ENCODE data around the gene MSANTD2. TPM values are rescaled to one million over a fixed set of nuclear protein-coding genes. Genes with fewer than 3 reads are reported as not detected.

Gene MSANTD2
- total and polyA plus RNA-seq, 9 of the 15 experiments (the other 6 are each of a cell fraction or from before 2014, with no cell fraction given): 1.3 to 9.9 (median 5.3) TPM

GRCh38 chr11:124812876-124813275, 12.7 kb upstream of the MSANTD2 start:
- 0% methylated on average over 1 of the region's 1 CpG for WGBS (ENCODE audit: insufficient coverage, low coverage, missing lambda C conversion rate)
- POLR2A ChIA-PET: interaction anchor here (1.4 to 1.8 kb wide), 2 partner anchors 14 to 21 kb away, joined by 5 read pairs; no protein-coding TSS in a partner anchor

GRCh38 chr11:124811399-124812125, 11.4 kb upstream of the MSANTD2 start:
- no peak overlapping the region for H3K4me3 ChIP-seq
- intact Hi-C loops (cut with micrococcal nuclease) (no loop called here), in situ Hi-C loops (cut with MboI) (no loop called here)
- no peaks in the 10 kb centered on the region for H3K36me3 ChIP-seq (ENCODE audit: control insufficient read depth, insufficient read depth, low read length)
- H4K20me1 ChIP-seq (replicated peaks; ENCODE audit: control insufficient read depth, insufficient read depth, low read length): no peaks in the 10 kb centered on the region
- CTCF ChIA-PET (ENCODE audit: low intra/inter-chr PET ratio): no interaction called here
- H3K79me2 ChIP-seq (ENCODE audit: control insufficient read depth, insufficient read depth, low read length): no peaks in the 10 kb centered on the region
- H3K27ac ChIP-seq (ENCODE audit: extremely low read depth, low read depth, low read length): no peak overlapping the region
- WGBS (ENCODE audit: insufficient coverage, low coverage, missing lambda C conversion rate): 11% methylated on average over 10 of the region's 10 CpGs
- no peaks in the 10 kb centered on the region for H3K9me3 ChIP-seq (replicated peaks; ENCODE audit: control insufficient read depth, insufficient read depth, low read depth, low read length)
- H3K4me1 ChIP-seq (replicated peaks in 1 of 2; ENCODE audit: control insufficient read depth in 2 of 2, insufficient read depth in 2 of 2, low read length in 2 of 2): peaks cover 0 to 2% of the 10 kb centered on the region in 2 experiments; a peak in 3 of 5 replicates
- FAIRE-seq (no peak), ATAC-seq (no peak), DNase-seq (ENCODE audit: extremely low read depth in 1 of 4, low spot score in 3 of 4) (no peak)
- H3K9me1 ChIP-seq (ENCODE audit: control insufficient read depth, insufficient read depth, low read length): no peaks in the 10 kb centered on the region
- peaks cover 3 to 5% of the 10 kb centered on the region in 2 experiments for H3K27me3 ChIP-seq (ENCODE audit: control insufficient read depth in 2 of 2, insufficient read depth in 2 of 2, low read length in 2 of 2)
- BruUV-seq (replicated peaks): no TSS peak
- H2AFZ ChIP-seq (ENCODE audit: low read depth, low read length): peak overlapping the region; percentile 37
- no peak overlapping the region for H3K9ac ChIP-seq (ENCODE audit: insufficient read depth in 1 of 2, low read depth in 2 of 2, low read length in 2 of 2)
- POLR2A ChIA-PET: no interaction called here
- H3K4me2 ChIP-seq (ENCODE audit: insufficient read depth, low read length): no peak overlapping the region
- TF ChIP-seq TFE3 (CRISPR knock-in tag; IDR thresholded peaks at IDR 0.05) (peak; percentile 69), ESRRA (IDR thresholded peaks at IDR 0.05; ENCODE audit: borderline replicate concordance, low read depth) (no peak), RNF2 (IDR thresholded peaks at IDR 0.05) (no peak), TRIM25 (IDR thresholded peaks at IDR 0.05; ENCODE audit: borderline replicate concordance) (no peak)

More at GRCh38 chr11:124812876-124813275, 12.7 kb upstream of the MSANTD2 start:
- H4K20me1 ChIP-seq (replicated peaks; ENCODE audit: control insufficient read depth, insufficient read depth, low read length): no peaks in the 10 kb centered on the region
- ATAC-seq (no peak), DNase-seq (ENCODE audit: extremely low read depth in 1 of 4, low spot score in 3 of 4) (no peak), FAIRE-seq (no peak)
- peaks cover 10 to 15% of the 10 kb centered on the region in 2 experiments for H3K27me3 ChIP-seq (ENCODE audit: control insufficient read depth in 2 of 2, insufficient read depth in 2 of 2, low read length in 2 of 2)
- no TSS peak for BruUV-seq (replicated peaks)
- no peak overlapping the region for H3K27ac ChIP-seq (ENCODE audit: extremely low read depth, low read depth, low read length)
- H3K9ac ChIP-seq (ENCODE audit: insufficient read depth in 1 of 2, low read depth in 2 of 2, low read length in 2 of 2): no peak overlapping the region
- H3K9me3 ChIP-seq (replicated peaks; ENCODE audit: control insufficient read depth, insufficient read depth, low read depth, low read length): no peaks in the 10 kb centered on the region
- no peaks in the 10 kb centered on the region for H3K36me3 ChIP-seq (ENCODE audit: control insufficient read depth, insufficient read depth, low read length)
- no peak overlapping the region for H2AFZ ChIP-seq (ENCODE audit: low read depth, low read length)
- H3K4me2 ChIP-seq (ENCODE audit: insufficient read depth, low read length): no peak overlapping the region
- no peaks in the 10 kb centered on the region for H3K9me1 ChIP-seq (ENCODE audit: control insufficient read depth, insufficient read depth, low read length)
- H3K79me2 ChIP-seq (ENCODE audit: control insufficient read depth, insufficient read depth, low read length): no peaks in the 10 kb centered on the region
- no peak overlapping the region for H3K4me3 ChIP-seq
- H3K4me1 ChIP-seq (replicated peaks in 1 of 2; ENCODE audit: control insufficient read depth in 2 of 2, insufficient read depth in 2 of 2, low read length in 2 of 2): peaks cover 0 to 2% of the 10 kb centered on the region in 2 experiments; a peak in 3 of 5 replicates
- intact Hi-C loops (cut with micrococcal nuclease) (no loop called here), in situ Hi-C loops (cut with MboI) (no loop called here)
- TF ChIP-seq ZNF384 (IDR thresholded peaks at IDR 0.05; ENCODE audit: low read depth, low read length) (peak; percentile 47), ZNF316 (IDR thresholded peaks at IDR 0.05) (no peak), FOXP1 (CRISPR knock-in tag; IDR thresholded peaks at IDR 0.05) (no peak), CREBBP (IDR thresholded peaks at IDR 0.05; ENCODE audit: low read depth, low read length) (no peak)
- CTCF ChIA-PET (ENCODE audit: low intra/inter-chr PET ratio): no interaction called here
